Activated CD8-positive, alpha-beta T cell treated with anti-CD3 and anti-CD28 coated beads for 36 hours (primary cell): ENCODE results near the gene C18orf63. TPM values are rescaled to one million over a fixed set of nuclear protein-coding genes. Genes with fewer than 3 reads are reported as not detected.

ENCODE experiments used
- ATAC-seq: fragments of 200-7000 bp; cut with Tn5 transposase; one replicate; pipeline ENCODE4 v1.10.0; 2021; ENCODE audit warnings: mild to moderate bottlenecking, moderate library complexity
- CTCF ChIA-PET: fragments of 350-600 bp; sonication (Branson Sonifier 250); formaldehyde crosslinking; loops from one replicate; lab custom pipeline; 2021; ENCODE audit warnings: antibody characterized with exemption; lab: Charles Lee
- POLR2A ChIA-PET: fragments of 350-600 bp; sonication (Branson Sonifier 250); formaldehyde crosslinking; loops from one replicate; lab custom pipeline; 2021; ENCODE audit warnings: antibody characterized with exemption; lab: Charles Lee
- DNase-seq: peaks from one replicate; pipeline ENCODE4 v3.0.0-alpha.2; 2020
- H3K27ac Mint-ChIP-seq: one replicate; pipeline ENCODE4 v1.8.0; 2021; ENCODE audit warnings: mild to moderate bottlenecking, mixed read lengths
- H3K27me3 Mint-ChIP-seq: one replicate; pipeline ENCODE4 v1.8.0; 2021; ENCODE audit warnings: mixed read lengths
- H3K36me3 Mint-ChIP-seq: one replicate; pipeline ENCODE4 v1.8.0; 2021; ENCODE audit warnings: low read depth, mixed read lengths
- H3K4me1 Mint-ChIP-seq: one replicate; pipeline ENCODE4 v1.8.0; 2021; ENCODE audit warnings: low read depth, mixed read lengths
- H3K4me3 Mint-ChIP-seq: one replicate; pipeline ENCODE4 v1.8.0; 2021; ENCODE audit warnings: mild to moderate bottlenecking, moderate library complexity, mixed read lengths
- H3K9me3 Mint-ChIP-seq: one replicate; pipeline ENCODE4 v1.8.0; 2021; ENCODE audit warnings: mixed read lengths
- CTCF ChIP-seq: fragments of 200-600 bp; IDR thresholded peaks from one replicate; pipeline ENCODE4 v1.8.0; 2022; ENCODE audit warnings: antibody characterized with exemption, mild to moderate bottlenecking
- intact Hi-C: fragments of 100-400 bp; cut with micrococcal nuclease; formaldehyde crosslinking; loops from one replicate; pipeline ENCODE4 v1.10.0; 2022
- total RNA-seq, 2 experiments: library from RNA; stranded (reverse); gene quantifications; one replicate each; pipeline ENCODE4 v1.2.3, GENCODE V29; 2021

Gene C18orf63
- total RNA-seq, 2 experiments from 2014 or later, result not detected

- POLR2A ChIA-PET, result no interaction called here
Observed at GRCh38 chr18:74377776-74378175, 62.1 kb downstream of the C18orf63 start.

DNA sequence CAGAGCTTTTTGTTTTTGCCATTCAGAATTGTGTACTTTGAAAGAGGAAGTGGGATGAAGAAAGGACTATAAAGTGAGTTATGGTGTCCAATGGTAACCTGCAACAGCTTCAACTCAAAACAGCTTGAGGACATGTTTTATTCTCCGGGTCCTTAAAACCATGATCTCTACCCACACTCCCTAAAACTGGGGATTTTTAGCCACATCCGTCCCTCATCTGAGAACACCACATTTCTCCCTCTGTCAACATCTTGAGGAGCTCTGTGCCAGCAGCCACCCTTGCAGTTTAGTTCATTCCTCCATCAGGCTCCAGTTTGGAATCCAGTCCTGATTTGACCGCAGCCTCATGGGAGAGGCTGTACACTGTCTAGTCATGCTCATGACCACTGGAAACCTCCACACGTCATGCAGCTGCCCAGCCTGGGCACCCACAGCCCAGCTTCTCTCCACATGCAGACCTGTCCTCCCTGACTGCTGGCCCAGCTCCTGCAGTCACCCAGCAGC, 62.6 kb downstream of the C18orf63 start:
- Mint-ChIP-seq H3K9me3 (peaks cover 5% of the 10 kb centered on the region), H3K36me3 (no peaks in the 10 kb centered on the region), H3K27me3 (no peaks in the 10 kb centered on the region), H3K4me3 (no peak overlapping the region), H3K4me1 (peaks cover 38% of the 10 kb centered on the region), H3K27ac (peak overlapping the region; percentile 72)
- ATAC-seq, result peak; percentile 51
- ChIA-PET CTCF (interaction anchor here (0.6 to 2.1 kb wide), 8 partner anchors 12 to 174 kb away, joined by 3 to 11 read pairs (median 5); partner anchors contain the start of gene CNDP2), POLR2A (no interaction called here)
- intact Hi-C loops, result no loop called here
- no peak for TF ChIP-seq CTCF
- peak; percentile 34 for DNase-seq

More at GRCh38 chr18:74377776-74378175, 62.1 kb downstream of the C18orf63 start:
- Mint-ChIP-seq H3K4me1 (peaks cover 38% of the 10 kb centered on the region), H3K36me3 (no peaks in the 10 kb centered on the region), H3K27me3 (no peaks in the 10 kb centered on the region), H3K4me3 (no peak overlapping the region), H3K27ac (peak overlapping the region; percentile 72), H3K9me3 (peaks cover 5% of the 10 kb centered on the region)
- ATAC-seq (no peak), DNase-seq (no peak)
- intact Hi-C loops, result no loop called here
- CTCF ChIA-PET, result interaction anchor here (0.6 to 2.1 kb wide), 7 partner anchors 12 to 174 kb away, joined by 3 to 11 read pairs (median 6); partner anchors contain the start of gene CNDP2
- TF ChIP-seq CTCF, result no peak

- no peak overlapping the region for H3K4me3 Mint-ChIP-seq
- ChIA-PET CTCF (no interaction called here), POLR2A (no interaction called here)
- no peaks in the 10 kb centered on the region for H3K27me3 Mint-ChIP-seq
- no peak for DNase-seq
- no peak for ATAC-seq
- H3K9me3 Mint-ChIP-seq, result peaks cover 5% of the 10 kb centered on the region
- intact Hi-C loops, result no loop called here
- H3K36me3 Mint-ChIP-seq, result no peaks in the 10 kb centered on the region
- no peak overlapping the region for H3K27ac Mint-ChIP-seq
- TF ChIP-seq CTCF, result no peak
- H3K4me1 Mint-ChIP-seq, result peaks cover 22% of the 10 kb centered on the region
Observed at GRCh38 chr18:74380916-74381315, 65.3 kb downstream of the C18orf63 start.

DNA sequence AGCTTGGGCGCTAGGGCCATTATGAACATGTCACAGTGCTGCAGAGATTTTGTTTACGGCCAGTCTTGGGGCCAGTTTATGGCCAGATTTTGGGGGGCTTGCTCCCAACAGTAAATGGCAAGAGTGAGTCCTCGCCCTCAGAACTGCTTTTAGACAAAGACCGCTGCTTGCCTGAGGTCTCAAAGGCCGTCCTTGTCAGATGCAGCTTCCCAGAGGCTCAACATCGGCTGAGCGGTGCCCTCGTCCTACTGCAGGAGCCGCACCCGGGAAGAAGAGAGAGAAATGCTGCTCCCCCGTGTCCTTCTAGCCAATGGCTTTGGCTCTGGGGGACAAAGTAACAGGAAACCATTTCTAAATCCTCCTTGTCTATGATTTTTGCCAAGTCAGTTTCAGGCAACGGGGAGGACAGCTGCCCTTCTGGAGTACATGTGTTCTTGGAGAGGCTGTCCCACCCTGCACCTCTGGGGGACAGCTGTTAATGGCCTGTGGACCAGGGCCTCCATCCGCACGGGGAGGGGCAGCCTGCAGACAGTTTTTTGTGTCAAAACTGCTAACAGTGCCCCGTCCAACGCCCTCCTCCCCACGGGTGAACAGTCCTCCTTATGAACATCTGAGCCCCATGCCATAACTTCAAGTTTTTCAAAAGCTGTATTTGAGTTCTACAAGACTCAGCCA, 66.1 kb downstream of the C18orf63 start:
- no peak overlapping the region for H3K4me3 Mint-ChIP-seq
- DNase-seq (no peak), ATAC-seq (no peak)
- intact Hi-C loops, result no loop called here
- TF ChIP-seq CTCF, result no peak
- no peaks in the 10 kb centered on the region for H3K36me3 Mint-ChIP-seq
- peaks cover 5% of the 10 kb centered on the region for H3K9me3 Mint-ChIP-seq
- CTCF ChIA-PET, result no interaction called here
- POLR2A ChIA-PET, result no interaction called here
- no peak overlapping the region for H3K27ac Mint-ChIP-seq
- H3K4me1 Mint-ChIP-seq, result peaks cover 15% of the 10 kb centered on the region
- no peaks in the 10 kb centered on the region for H3K27me3 Mint-ChIP-seq

DNA sequence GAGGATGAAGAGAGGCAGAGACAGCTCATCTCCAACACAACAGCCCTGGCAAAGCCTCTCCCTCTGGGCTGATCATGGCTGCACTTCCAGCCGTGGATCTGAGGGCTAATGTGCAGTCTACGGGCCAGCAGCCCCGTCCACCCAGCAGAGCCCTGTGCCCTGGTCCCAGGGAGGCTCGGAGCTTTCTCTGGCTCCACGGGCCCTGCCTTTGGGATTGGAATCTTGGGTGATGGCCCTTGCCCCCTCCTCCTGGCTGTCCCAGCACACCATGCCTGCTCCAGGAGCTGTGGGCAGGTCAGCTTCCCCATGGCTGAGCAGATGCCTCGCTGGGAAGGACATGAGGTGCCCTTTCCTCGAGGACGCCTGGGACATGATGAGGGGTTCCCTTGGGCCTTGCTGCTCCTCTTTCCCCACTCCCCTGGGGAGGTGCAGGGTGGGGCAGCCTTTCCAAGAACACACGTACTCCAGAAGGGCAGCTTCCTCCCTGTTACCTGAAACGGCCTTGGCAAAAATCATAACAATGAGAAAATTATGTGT, 66.9 kb downstream of the C18orf63 start:
- no peak overlapping the region for H3K27ac Mint-ChIP-seq
- H3K4me3 Mint-ChIP-seq, result no peak overlapping the region
- TF ChIP-seq CTCF, result no peak
- H3K27me3 Mint-ChIP-seq, result no peaks in the 10 kb centered on the region
- DNase-seq (no peak), ATAC-seq (no peak)
- peaks cover 14% of the 10 kb centered on the region for H3K4me1 Mint-ChIP-seq
- CTCF ChIA-PET, result no interaction called here
- intact Hi-C loops, result no loop called here
- peaks cover 5% of the 10 kb centered on the region for H3K9me3 Mint-ChIP-seq
- no peaks in the 10 kb centered on the region for H3K36me3 Mint-ChIP-seq
- POLR2A ChIA-PET, result no interaction called here
